GM21737 (cell line): ENCODE data around the gene ATG4B.
A peak's percentile ranks its signal among the peaks of the same experiment; 100 is the strongest.
"Not testable (repeated sequence)": the region's sequence is repeated elsewhere in the genome, so short reads cannot be mapped to it uniquely, and the experiment has no call there.

Source experiments
- ATAC-seq: cut with Tn5 transposase; IDR thresholded peaks from one replicate; pipeline ENCODE4 v1.9.1; 2021; ENCODE audit warnings: mild to moderate bottlenecking, moderate library complexity; ENCODE audit not compliant: unreplicated experiment

ATG4B gene

GRCh38 chr2:241637018-241637794 is at the start of gene ATG4B, which contains the start of gene THAP4:
ATG4B (plus strand) TSS chr2:241637693; CDS start chr2:241637715, 22 bp downstream.
THAP4 (minus strand) TSS chr2:241637158; CDS start chr2:241637017, 141 bp downstream.
- peak; percentile 61 for ATAC-seq

- ATAC-seq = not testable (repeated sequence)
Observed at GRCh38 chr2:241589863-241590262, 47.6 kb upstream of the ATG4B start.

GRCh38 chr2:241590496-241591455 is 46.7 kb upstream of the ATG4B start:
- ATAC-seq = not testable (repeated sequence)

- ATAC-seq = no peak
Observed at GRCh38 chr2:241592126-241592845, 45.2 kb upstream of the ATG4B start.

- no peak for ATAC-seq
Observed at GRCh38 chr2:241593271-241593670, 44.2 kb upstream of the ATG4B start.

- ATAC-seq = no peak
Observed at GRCh38 chr2:241595600-241596140, 41.8 kb upstream of the ATG4B start.

GRCh38 chr2:241597561-241597960 is 39.9 kb upstream of the ATG4B start:
- no peak for ATAC-seq

- ATAC-seq = no peak
Observed at GRCh38 chr2:241598061-241598460, 39.4 kb upstream of the ATG4B start.

GRCh38 chr2:241598487-241598886 is 39.0 kb upstream of the ATG4B start:
- no peak for ATAC-seq

- no peak for ATAC-seq
Observed at GRCh38 chr2:241599615-241600014, 37.9 kb upstream of the ATG4B start.

GRCh38 chr2:241601841-241602240 is 35.7 kb upstream of the ATG4B start:
- ATAC-seq = no peak

- ATAC-seq = no peak
Observed at GRCh38 chr2:241602720-241603119, 34.8 kb upstream of the ATG4B start.

GRCh38 chr2:241603686-241604085 is 33.8 kb upstream of the ATG4B start:
- no peak for ATAC-seq

GRCh38 chr2:241606186-241606585 is 31.3 kb upstream of the ATG4B start:
- ATAC-seq = no peak

- ATAC-seq = no peak
Observed at GRCh38 chr2:241607162-241607885, 30.2 kb upstream of the ATG4B start.

- no peak for ATAC-seq
Observed at GRCh38 chr2:241608881-241609280, 28.6 kb upstream of the ATG4B start.

- peak; percentile 86 for ATAC-seq
Observed at GRCh38 chr2:241609859-241610793, 27.4 kb upstream of the ATG4B start.

- ATAC-seq = no peak
Observed at GRCh38 chr2:241611062-241611461, 26.4 kb upstream of the ATG4B start.
